HepG2 (cell line): ENCODE data around the gene BCL2L13. TPM values are rescaled to one million over a fixed set of nuclear protein-coding genes. Genes with fewer than 3 reads are reported as not detected.
A peak's percentile ranks its signal among the peaks of the same experiment; 100 is the strongest.

Experiments used
- ADNP ChIP-seq: sonication (generic); formaldehyde crosslinking; IDR thresholded peaks from 2 replicates; pipeline ENCODE4 v1.4.0; 2020; ENCODE audit warnings: missing genetic modification reagents
- CCAR2 ChIP-seq: fragments of 200-400 bp; formaldehyde crosslinking; optimal IDR thresholded peaks from 2 replicates; pipeline ENCODE3; 2018; ENCODE audit warnings: low read depth, mild to moderate bottlenecking, low read length, moderate library complexity
- CCDC6 ChIP-seq: sonication (generic); formaldehyde crosslinking; IDR thresholded peaks from 2 replicates; pipeline ENCODE4 v1.8.1; 2022; ENCODE audit warnings: mild to moderate bottlenecking, missing genetic modification reagents, moderate library complexity
- ERF ChIP-seq: IDR thresholded peaks from 2 replicates; pipeline ENCODE4 v1.6.1; 2018; ENCODE audit warnings: missing biosample characterization, missing genetic modification reagents
- HDAC1 ChIP-seq: sonication (generic); formaldehyde crosslinking; IDR thresholded peaks from 2 replicates; pipeline ENCODE4 v1.5.1; 2020; ENCODE audit warnings: mild to moderate bottlenecking, missing genetic modification reagents
- KDM2A ChIP-seq: sonication (generic); formaldehyde crosslinking; IDR thresholded peaks from 2 replicates; pipeline ENCODE4 v1.4.0; 2020; ENCODE audit warnings: low read depth, missing genetic modification reagents, borderline replicate concordance
- KDM5B ChIP-seq: sonication (generic); formaldehyde crosslinking; IDR thresholded peaks from 2 replicates; pipeline ENCODE4 v1.4.0; 2020; ENCODE audit warnings: missing genetic modification reagents, mild to moderate bottlenecking, borderline replicate concordance
- KLF6 ChIP-seq: IDR thresholded peaks from 2 replicates; pipeline ENCODE4 v1.8.0; 2016; ENCODE audit warnings: missing biosample characterization, missing genetic modification reagents
- MATR3 ChIP-seq: sonication (generic); formaldehyde crosslinking; IDR thresholded peaks from 2 replicates; pipeline ENCODE4 v1.4.0; 2020; ENCODE audit warnings: missing genetic modification reagents
- RAD21 ChIP-seq: fragments of 450-650 bp; formaldehyde crosslinking; IDR thresholded peaks from 2 replicates; pipeline ENCODE4 v1.5.0; 2020; ENCODE audit warnings: mild to moderate bottlenecking
- SAFB2 ChIP-seq: sonication (generic); formaldehyde crosslinking; IDR thresholded peaks from 2 replicates; pipeline ENCODE4 v1.5.1; 2020; ENCODE audit warnings: missing genetic modification reagents, low read depth, mild to moderate bottlenecking, borderline replicate concordance
- SALL1 ChIP-seq: sonication (generic); formaldehyde crosslinking; IDR thresholded peaks from 2 replicates; pipeline ENCODE4 v1.8.0; 2022; ENCODE audit warnings: mild to moderate bottlenecking, missing genetic modification reagents
- SMC3 ChIP-seq: IDR thresholded peaks from 2 replicates; pipeline ENCODE4 v1.6.1; 2011; ENCODE audit warnings: low read length, improper control_type of control experiment
- TBP ChIP-seq: sonication (generic); formaldehyde crosslinking; IDR thresholded peaks from 2 replicates; pipeline ENCODE4 v1.5.0; 2020; ENCODE audit warnings: missing genetic modification reagents
- TRIM24 ChIP-seq: sonication (generic); formaldehyde crosslinking; IDR thresholded peaks from 2 replicates; pipeline ENCODE4 v1.8.0; 2022; ENCODE audit warnings: mild to moderate bottlenecking, missing genetic modification reagents
- ZFP37 ChIP-seq: sonication (generic); formaldehyde crosslinking; IDR thresholded peaks from 2 replicates; pipeline ENCODE4 v1.4.0; 2020; ENCODE audit warnings: missing genetic modification reagents, borderline replicate concordance
- ZFY ChIP-seq: sonication (generic); formaldehyde crosslinking; IDR thresholded peaks from 2 replicates; pipeline ENCODE4 v1.4.0; 2020; ENCODE audit warnings: missing genetic modification reagents
- ZNF232 ChIP-seq: sonication (generic); formaldehyde crosslinking; IDR thresholded peaks from 2 replicates; pipeline ENCODE4 v1.4.0; 2020; ENCODE audit warnings: missing genetic modification reagents, borderline replicate concordance
- ZNF256 ChIP-seq: sonication (generic); formaldehyde crosslinking; conservative IDR thresholded peaks from 2 replicates; pipeline ENCODE4 v1.4.0; 2020; ENCODE audit warnings: missing genetic modification reagents
- ZNF331 ChIP-seq: sonication (generic); formaldehyde crosslinking; IDR thresholded peaks from 2 replicates; pipeline ENCODE4 v1.4.0; 2020; ENCODE audit warnings: missing genetic modification reagents
- polyA plus RNA-seq, 8 experiments: library from polyadenylated mRNA; depleted of rRNA in 3 of 8; stranded (reverse) in 7 of 8; unstranded in 1 of 8; fragments of >200 nt; fragmentation: Illumina TruSeq in 4 of 8; extraction: Trizol in 4 of 8; gene quantifications; 2 replicates each; pipeline versions ENCODE4 v1.2.1 to v1.2.3, GENCODE V29; 2011 to 2016; ENCODE audit warnings: low read depth in 4 of 8, missing spikeins in 1 of 8, mixed read lengths in 1 of 8; ENCODE audit not compliant: insufficient read depth in 1 of 8
- total RNA-seq, 5 experiments: library from RNA; depleted of rRNA; stranded (reverse); fragments of >200 nt; fragmentation: Illumina TruSeq; extraction: Trizol; gene quantifications; 2 replicates each; pipeline ENCODE4 v1.2.3, GENCODE V29; 2016; ENCODE audit warnings: low read depth in 1 of 5
- TF ChIP-seq, protein P1 (sequence below): sonication (generic); formaldehyde crosslinking; IDR thresholded peaks from 2 replicates; pipeline ENCODE4 v1.9.0; 2022; ENCODE audit warnings: missing genetic modification reagents, mild to moderate bottlenecking, borderline replicate concordance
- TF ChIP-seq, protein P2 (sequence below): sonication (generic); formaldehyde crosslinking; IDR thresholded peaks from 2 replicates; pipeline ENCODE4 v1.5.0; 2020; ENCODE audit warnings: mild to moderate bottlenecking, missing genetic modification reagents, borderline replicate concordance
- TF ChIP-seq, protein P3 (sequence below): sonication (generic); formaldehyde crosslinking; IDR thresholded peaks from 2 replicates; pipeline ENCODE4 v1.4.0; 2020; ENCODE audit warnings: missing genetic modification reagents, borderline replicate concordance
- TF ChIP-seq, protein P4 (sequence below): sonication (generic); formaldehyde crosslinking; IDR thresholded peaks from 2 replicates; pipeline ENCODE4 v1.8.1; 2023; ENCODE audit warnings: missing genetic modification reagents, mild to moderate bottlenecking, borderline replicate concordance

BCL2L13 gene
- total and polyA plus RNA-seq, 2 of the 13 experiments (the other 11 are each of a cell fraction or from before 2014, with no cell fraction given): 13.5 to 14.6 TPM

DNA sequence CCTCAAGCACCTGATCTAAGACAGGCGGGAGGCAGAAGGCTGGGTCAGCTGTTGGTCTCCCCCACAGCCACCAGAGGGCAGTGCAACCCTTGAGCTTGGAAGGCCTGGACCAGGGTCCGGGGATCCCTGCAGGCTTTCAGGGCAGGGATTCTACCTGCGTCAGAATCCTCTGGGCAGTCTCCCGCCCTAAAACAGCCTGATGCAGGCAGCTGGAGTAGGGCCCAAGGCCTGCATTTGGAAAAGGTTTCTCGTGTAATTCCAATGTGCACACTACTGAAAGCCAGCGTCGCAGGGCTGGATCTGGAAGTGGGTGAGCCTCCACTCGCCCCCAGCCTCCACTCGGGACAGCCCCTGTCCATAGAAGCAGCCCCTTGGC is 104.0 kb downstream of the BCL2L13 start (continued):
- no peak for TF ChIP-seq SAFB2 (CRISPR knock-in tag)
- 0 out of 2 replicates have a peak, but pooled peaks have one; percentile 21 for TF ChIP-seq ERF
- TF ChIP-seq ZFY (CRISPR knock-in tag): no peak
- peak; percentile 79 for TF ChIP-seq SMC3
- no peak for TF ChIP-seq TRIM24 (CRISPR knock-in tag)
- TF ChIP-seq, protein P1, sequence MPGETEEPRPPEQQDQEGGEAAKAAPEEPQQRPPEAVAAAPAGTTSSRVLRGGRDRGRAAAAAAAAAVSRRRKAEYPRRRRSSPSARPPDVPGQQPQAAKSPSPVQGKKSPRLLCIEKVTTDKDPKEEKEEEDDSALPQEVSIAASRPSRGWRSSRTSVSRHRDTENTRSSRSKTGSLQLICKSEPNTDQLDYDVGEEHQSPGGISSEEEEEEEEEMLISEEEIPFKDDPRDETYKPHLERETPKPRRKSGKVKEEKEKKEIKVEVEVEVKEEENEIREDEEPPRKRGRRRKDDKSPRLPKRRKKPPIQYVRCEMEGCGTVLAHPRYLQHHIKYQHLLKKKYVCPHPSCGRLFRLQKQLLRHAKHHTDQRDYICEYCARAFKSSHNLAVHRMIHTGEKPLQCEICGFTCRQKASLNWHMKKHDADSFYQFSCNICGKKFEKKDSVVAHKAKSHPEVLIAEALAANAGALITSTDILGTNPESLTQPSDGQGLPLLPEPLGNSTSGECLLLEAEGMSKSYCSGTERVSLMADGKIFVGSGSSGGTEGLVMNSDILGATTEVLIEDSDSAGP (CRISPR knock-in tag): peak; percentile 20; the same call in 1 of the 2 replicates
- no peak for TF ChIP-seq KLF6 (CRISPR knock-in tag)
- TF ChIP-seq, protein P2, sequence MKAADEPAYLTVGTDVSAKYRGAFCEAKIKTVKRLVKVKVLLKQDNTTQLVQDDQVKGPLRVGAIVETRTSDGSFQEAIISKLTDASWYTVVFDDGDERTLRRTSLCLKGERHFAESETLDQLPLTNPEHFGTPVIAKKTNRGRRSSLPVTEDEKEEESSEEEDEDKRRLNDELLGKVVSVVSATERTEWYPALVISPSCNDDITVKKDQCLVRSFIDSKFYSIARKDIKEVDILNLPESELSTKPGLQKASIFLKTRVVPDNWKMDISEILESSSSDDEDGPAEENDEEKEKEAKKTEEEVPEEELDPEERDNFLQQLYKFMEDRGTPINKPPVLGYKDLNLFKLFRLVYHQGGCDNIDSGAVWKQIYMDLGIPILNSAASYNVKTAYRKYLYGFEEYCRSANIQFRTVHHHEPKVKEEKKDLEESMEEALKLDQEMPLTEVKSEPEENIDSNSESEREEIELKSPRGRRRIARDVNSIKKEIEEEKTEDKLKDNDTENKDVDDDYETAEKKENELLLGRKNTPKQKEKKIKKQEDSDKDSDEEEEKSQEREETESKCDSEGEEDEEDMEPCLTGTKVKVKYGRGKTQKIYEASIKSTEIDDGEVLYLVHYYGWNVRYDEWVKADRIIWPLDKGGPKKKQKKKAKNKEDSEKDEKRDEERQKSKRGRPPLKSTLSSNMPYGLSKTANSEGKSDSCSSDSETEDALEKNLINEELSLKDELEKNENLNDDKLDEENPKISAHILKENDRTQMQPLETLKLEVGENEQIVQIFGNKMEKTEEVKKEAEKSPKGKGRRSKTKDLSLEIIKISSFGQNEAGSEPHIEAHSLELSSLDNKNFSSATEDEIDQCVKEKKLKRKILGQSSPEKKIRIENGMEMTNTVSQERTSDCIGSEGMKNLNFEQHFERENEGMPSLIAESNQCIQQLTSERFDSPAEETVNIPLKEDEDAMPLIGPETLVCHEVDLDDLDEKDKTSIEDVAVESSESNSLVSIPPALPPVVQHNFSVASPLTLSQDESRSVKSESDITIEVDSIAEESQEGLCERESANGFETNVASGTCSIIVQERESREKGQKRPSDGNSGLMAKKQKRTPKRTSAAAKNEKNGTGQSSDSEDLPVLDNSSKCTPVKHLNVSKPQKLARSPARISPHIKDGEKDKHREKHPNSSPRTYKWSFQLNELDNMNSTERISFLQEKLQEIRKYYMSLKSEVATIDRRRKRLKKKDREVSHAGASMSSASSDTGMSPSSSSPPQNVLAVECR: no peak
- peak; percentile 34; the same call in 1 of the 2 replicates for TF ChIP-seq SALL1 (CRISPR knock-in tag)
- TF ChIP-seq, protein P3, sequence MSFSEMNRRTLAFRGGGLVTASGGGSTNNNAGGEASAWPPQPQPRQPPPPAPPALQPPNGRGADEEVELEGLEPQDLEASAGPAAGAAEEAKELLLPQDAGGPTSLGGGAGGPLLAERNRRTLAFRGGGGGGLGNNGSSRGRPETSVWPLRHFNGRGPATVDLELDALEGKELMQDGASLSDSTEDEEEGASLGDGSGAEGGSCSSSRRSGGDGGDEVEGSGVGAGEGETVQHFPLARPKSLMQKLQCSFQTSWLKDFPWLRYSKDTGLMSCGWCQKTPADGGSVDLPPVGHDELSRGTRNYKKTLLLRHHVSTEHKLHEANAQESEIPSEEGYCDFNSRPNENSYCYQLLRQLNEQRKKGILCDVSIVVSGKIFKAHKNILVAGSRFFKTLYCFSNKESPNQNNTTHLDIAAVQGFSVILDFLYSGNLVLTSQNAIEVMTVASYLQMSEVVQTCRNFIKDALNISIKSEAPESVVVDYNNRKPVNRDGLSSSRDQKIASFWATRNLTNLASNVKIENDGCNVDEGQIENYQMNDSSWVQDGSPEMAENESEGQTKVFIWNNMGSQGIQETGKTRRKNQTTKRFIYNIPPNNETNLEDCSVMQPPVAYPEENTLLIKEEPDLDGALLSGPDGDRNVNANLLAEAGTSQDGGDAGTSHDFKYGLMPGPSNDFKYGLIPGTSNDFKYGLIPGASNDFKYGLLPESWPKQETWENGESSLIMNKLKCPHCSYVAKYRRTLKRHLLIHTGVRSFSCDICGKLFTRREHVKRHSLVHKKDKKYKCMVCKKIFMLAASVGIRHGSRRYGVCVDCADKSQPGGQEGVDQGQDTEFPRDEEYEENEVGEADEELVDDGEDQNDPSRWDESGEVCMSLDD: no peak
- TF ChIP-seq TBP: no peak
- TF ChIP-seq ZNF256 (CRISPR knock-in tag): no peak
- TF ChIP-seq CCAR2: no peak
- TF ChIP-seq ZNF232: no peak
- peak; percentile 66; the same call in 1 of the 2 replicates for TF ChIP-seq KDM5B (CRISPR knock-in tag)
- no peak for TF ChIP-seq MATR3 (CRISPR knock-in tag)
- TF ChIP-seq ZFP37 (CRISPR knock-in tag): no peak
- TF ChIP-seq ADNP: no peak
- peak; percentile 91 for TF ChIP-seq RAD21 (CRISPR knock-in tag)
- no peak for TF ChIP-seq CCDC6 (CRISPR knock-in tag)
- TF ChIP-seq, protein P4, sequence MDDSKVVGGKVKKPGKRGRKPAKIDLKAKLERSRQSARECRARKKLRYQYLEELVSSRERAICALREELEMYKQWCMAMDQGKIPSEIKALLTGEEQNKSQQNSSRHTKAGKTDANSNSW (CRISPR knock-in tag): no peak
- TF ChIP-seq ZNF331 (CRISPR knock-in tag): no peak
- no peak for TF ChIP-seq HDAC1 (CRISPR knock-in tag)
- 0 out of 2 replicates have a peak, but pooled peaks have one; percentile 20 for TF ChIP-seq KDM2A (CRISPR knock-in tag)
